Activated CD4-positive, alpha-beta T cell treated with anti-CD3 and anti-CD28 coated beads, Interleukin-2, Interleukin-6, amounts not matched to agents 100 ng/mL and 50 ng/mL, durations not matched to agents 16 hours and 8 hours (primary cell): Measurements from ENCODE around the gene VWF.

Source experiments
- DNase-seq: peaks from one replicate; pipeline ENCODE4 v3.0.0-alpha.2; 2020

Gene VWF

DNA sequence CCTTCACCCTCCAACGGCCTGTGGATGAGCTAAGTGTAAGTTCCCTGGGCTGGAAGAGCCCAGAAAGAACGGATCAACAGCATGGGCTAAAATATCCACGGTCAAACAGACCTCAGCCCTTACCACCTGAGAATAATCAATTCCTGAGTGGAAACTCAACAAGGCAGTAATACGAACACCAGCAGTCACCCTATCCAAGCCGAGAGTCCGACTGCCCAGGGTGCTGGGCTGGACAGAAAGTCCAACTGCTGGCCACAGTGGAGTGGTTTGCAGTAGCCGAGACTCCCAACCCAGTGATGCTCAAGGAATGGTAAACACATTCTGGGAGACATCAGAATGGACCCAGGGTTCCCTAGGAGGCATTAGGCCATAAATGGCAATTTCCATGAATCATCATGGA is 216.2 kb downstream of the VWF start:
- no peak for DNase-seq

DNA sequence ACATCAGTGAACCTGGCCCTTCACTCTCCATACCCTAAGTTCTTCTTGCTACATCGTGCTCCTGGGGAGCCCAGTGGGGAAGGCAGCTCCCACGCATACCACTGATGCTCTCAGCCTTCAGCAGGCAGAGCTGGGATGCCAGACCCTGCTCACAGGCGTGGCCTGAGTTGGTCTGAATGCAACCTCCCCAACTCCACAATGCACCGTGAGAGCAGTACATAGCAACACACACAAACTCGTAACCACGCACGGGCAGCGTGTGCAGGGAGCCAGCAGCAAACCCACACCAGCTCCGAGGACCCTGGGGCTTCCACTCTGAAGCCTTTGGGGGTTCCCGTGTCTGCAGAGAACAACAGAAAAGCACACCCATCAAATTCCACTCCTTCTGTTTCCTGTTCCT is 216.7 kb downstream of the VWF start:
- DNase-seq, result no peak

DNA sequence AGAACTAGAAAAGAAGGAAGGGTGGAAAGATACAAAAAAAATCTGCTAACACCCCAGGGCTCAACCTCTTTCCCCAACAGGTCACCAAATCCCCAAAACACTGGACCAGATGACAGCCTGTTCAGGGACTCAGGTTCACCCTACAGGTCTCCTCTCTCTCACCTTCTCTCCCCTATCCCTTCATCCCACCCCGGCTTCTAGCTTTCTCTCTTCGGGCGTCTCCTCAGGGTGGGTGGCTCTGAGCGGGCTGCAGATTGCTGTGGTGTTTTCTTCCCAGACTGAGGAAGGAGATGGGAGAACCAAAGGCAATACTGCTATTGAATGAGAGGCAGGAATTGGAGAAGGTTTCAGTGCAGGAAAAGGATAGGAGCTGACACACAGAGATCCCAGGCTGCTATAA is 218.7 kb downstream of the VWF start:
- DNase-seq, result no peak

DNA sequence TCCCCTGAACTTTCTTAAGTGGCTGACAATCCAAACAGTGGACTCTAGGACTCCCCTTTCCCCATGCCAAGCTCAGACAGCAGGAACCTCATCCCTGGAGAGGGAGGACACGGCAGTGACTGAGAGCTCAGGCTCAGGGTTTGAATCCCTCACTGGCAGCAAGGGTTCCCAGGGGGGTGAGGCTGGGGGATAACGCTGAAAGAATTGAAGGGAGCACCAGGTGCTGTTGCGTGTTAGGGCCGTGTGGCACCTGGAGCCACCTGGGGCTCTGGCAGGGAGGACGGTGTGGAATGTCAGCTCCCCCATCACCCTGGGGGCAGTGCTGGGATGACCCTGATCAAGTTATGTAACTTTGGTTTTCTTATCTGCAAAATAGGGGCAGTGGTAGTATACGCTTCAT is 219.5 kb downstream of the VWF start:
- no peak for DNase-seq

DNA sequence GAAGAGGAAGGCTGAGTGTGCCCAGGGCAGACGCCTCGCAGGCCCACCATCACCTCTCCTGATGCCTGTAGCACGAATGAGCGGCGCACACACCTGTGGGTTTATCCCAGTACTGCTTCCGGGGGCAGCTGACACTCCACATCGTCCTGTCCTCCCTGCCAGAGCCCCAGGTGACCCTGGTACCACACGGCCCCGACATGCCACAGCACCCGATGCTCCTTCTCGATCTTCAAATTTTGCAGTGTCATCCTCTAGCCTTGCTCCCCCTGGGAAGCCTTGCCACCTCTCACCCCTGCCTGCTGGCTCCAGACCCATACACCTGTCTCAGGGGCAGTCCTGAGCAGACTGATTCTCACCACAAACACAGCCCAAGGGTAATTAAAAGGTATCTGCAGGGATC is 220.0 kb downstream of the VWF start:
- DNase-seq, result no peak

DNA sequence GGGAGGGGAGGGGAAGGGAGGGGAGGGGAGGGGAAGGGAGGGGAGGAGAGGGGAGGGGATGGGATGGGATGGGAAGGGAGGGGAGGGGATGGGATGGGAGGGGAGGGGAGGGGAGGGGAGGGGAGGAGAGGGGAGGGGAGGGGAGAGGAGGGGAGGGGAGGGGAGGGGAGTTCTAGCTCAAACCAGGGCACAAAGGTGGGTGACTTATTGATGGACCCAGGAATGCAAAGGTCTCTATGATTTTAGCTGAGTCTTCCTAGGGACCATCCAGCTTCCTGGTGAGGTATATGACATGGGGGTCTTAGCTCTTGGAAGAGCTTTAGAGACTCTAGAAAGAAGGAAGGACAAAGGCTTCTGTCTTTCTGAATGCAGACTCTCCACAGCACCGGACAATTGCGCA is 221.7 kb downstream of the VWF start:
- no peak for DNase-seq

DNA sequence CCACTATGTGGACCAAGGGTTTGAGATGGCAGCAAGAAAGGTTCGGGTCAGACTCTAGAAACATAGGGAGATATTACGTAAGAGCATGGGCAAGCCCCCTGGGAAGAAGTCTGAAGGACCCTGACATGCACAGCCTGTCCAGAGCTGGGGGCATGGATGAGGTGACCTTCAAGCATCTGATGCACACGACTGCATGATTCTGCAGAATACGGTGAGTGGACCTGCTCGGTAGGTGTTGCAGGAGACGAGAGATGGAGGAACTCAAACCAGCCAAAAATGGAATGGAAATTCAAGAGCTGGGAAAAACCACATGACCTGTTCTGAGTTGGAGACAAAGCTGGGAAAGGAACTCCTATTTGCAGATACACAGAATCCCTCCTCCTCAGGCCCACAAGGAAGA is 223.1 kb downstream of the VWF start:
- DNase-seq, result no peak

DNA sequence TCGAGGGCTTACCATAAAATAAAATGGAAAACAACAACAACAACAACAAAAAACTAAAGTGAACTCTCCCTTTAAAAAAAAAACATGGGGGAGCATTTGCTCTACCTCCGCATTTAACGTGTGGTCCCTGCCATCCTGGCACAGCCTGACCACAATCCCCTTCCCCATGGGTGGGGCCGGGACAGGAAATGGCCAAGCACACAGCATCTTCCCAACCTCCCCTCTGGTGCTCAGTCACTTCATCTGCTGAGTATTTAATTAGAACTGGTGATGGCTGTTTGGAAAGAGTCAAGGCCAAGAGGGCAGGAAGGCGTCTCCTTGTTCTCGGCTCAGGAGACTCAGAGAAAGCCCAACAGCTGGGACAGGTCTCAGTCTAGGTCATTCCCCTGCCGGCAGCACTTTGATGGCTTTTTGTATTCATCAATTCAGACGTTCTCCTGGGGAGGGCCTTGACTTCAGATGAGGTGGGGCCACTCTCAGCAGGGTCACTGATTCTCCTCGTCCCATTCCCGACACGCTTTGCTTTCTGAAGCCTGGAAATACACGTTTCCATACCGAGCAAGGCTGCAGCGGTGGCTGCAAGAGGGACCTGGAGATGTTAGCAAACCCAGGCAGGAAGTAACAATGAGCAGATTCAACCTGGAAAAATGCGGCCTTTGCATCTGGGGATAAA is 223.8 kb downstream of the VWF start:
- DNase-seq, result no peak

DNA sequence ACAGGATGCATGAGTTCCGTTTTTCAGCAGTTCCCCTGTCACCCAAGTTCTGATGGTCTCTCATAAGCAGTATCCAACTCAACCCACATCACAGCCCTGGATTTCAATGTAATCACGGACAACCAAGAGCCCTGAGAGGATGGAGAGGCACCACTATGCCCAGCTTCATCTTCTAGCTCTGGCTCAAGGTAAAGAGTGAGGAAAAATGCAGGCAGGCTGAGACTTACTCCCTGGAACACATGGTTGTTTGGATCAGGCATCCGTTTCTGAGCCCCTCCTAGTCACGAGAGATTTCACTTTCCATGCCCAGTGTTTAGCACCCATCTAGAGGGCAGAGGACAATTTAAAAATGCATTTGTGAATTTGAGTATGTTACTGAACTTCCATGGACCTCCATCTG is 224.4 kb downstream of the VWF start:
- no peak for DNase-seq

DNA sequence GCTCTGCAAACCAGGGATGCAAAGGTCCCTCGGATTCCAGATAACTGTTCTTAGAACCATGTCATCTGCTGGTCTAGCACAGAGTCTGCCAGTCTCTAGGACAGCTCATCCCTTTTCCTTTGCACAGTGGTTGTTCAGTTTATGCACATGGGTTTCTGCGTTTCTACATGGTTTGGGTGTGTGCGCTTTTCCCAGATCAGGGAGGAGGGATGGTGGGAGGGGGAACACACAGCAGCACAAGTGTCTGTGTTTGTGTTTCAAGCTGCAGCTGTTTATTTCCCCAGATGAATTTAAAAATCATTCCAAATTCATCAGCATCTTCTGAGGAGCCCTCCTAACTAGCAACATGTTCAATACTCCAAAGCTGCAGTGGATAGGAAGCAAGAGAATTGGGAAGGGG is 224.8 kb downstream of the VWF start:
- no peak for DNase-seq

DNA sequence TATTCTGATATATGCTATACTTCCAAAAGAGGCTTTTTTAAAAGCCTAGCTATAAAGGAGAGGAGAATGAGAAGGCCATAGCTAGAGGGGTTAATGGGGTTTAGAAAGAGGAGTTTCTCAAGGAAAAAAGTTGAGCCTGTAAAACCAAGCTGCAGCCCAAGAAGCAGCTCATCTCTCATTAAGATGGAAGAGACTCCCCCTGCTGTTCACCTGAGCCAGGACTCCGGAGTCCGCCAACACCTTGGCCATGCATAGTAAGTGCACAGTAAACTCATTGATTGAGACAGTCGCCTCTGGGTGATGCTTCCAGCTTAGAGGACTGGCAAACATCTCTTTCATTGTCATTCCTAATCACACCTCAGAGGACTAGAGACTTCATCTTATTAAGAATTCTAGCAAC is 225.6 kb downstream of the VWF start:
- no peak for DNase-seq
